HG02852 (cell line): ENCODE data around the gene FGGY.
A peak's percentile ranks its signal among the peaks of the same experiment; 100 is the strongest.
"Not testable (repeated sequence)": the region's sequence is repeated elsewhere in the genome, so short reads cannot be mapped to it uniquely, and the experiment has no call there.

ENCODE experiments used
- ATAC-seq: cut with Tn5 transposase; IDR thresholded peaks from one replicate; pipeline ENCODE4 v1.9.1; 2021; ENCODE audit warnings: mild to moderate bottlenecking, moderate library complexity; ENCODE audit not compliant: unreplicated experiment

FGGY gene

GRCh38 chr1:59285691-59286090 is 11.2 kb upstream of the FGGY start:
- no peak for ATAC-seq

GRCh38 chr1:59288046-59288445 is 8.8 kb upstream of the FGGY start:
- no peak for ATAC-seq

DNA sequence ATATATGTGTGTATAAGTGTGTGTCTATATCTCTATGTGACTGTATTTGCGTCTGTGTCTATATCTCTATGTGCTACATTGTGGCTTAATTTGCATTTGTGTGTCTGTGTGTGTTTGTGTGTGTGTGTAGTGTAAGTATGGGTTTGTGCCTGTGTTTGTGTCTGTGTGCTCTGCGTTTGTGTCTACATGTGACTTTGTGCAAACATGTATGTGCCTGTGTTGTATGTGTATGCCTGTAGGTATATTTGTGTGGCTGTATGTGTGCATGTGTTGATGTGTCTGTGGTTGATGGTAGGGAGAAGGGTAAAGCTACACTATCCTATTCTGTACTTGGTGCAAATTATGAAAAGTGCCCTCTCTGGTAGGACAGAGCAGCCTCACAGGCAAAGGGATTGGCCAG is 7.3 kb upstream of the FGGY start:
- ATAC-seq, result no peak

DNA sequence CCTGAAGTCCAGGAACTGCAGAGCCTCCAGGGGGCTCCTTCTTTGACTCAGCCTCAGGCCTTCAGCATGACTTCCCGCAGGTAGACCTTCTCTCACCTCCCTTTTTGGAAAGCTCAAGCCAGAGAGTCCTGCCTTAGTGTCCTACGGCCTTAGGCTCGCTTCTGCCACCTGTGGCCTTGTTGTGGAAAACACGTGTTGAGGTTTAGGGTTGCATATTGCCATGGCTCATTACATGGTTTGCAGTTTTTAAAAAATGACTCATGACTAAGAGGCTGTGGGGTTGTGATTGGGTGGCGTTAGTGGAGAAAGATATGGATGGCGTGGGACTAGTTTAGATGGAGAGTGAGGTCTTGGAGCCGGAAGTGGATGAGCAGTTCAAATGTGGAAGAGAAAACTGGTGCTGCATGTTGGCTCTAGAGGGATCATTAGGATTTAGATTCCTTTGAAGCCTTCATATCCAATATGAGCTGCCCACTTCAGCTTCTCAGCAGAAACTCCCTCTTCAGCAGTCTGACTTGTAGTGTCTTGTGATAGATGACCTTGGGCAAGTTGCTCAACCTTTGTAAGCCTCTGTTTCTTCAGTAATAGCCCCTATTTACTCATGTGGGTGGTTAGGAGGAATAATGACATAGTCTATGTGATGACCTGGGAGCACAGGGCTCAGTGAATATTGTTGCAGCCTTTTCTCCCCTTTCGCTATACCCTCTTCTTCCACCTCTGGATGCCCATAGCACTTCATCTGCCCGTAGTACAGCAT is 6.5 kb upstream of the FGGY start:
- ATAC-seq, result peak; percentile 86

DNA sequence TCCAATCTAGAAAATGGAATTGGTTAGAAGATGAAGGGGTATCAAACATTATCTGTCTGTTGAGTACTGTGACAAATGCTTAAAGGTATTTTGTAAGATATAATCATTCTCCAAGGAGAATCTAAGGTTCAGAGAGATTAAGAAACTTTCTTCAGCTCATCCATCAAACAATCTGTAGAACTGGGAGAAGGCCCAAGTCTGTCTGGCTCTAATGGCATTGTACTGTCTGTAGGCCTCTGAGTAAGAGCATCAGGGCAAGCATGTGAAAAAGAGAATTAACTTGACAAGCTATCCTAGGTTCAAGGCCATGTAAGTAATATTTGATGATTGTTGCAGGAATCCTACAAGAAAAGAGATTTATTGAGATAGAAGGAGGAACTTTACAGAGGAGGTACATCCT is 5.3 kb upstream of the FGGY start:
- ATAC-seq, result no peak

DNA sequence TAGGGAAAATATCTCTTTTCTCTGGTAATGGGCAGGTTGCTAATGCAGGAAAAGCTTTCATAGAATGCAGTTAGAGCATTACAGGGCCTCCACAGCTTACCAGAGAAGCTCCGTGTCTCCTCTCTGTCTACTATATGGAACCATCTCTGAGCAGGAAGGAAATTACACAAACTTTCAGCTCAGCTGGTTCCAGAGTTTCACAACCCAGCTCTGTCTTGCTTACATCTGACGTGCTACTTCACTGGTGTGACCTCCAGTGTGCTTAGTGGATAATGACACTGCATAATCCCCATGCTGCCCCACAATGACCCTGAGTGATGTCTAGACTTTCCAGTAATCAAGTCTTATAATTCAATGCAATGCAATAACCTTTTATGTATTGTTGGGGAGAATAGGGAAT is 4.3 kb upstream of the FGGY start:
- ATAC-seq, result no peak

DNA sequence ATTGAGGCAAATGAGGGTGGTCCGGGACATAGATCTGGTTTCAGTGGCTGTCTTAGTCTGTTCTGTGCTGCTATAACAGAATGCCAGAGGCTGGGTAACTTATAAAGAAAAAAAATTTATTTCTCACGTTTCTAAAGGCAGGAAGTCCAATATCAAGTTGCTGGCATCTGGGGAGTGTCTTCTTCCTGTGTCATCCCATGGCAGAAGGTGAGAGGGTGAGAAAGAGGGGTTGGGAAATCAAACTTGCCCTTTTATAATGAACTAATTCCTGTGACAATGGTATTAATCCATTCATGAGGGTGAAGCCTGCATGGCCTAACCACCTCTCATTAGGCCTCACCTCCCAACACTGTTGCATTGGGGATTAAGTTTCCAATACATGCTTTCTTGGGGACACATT is 3.7 kb upstream of the FGGY start:
- no peak for ATAC-seq

DNA sequence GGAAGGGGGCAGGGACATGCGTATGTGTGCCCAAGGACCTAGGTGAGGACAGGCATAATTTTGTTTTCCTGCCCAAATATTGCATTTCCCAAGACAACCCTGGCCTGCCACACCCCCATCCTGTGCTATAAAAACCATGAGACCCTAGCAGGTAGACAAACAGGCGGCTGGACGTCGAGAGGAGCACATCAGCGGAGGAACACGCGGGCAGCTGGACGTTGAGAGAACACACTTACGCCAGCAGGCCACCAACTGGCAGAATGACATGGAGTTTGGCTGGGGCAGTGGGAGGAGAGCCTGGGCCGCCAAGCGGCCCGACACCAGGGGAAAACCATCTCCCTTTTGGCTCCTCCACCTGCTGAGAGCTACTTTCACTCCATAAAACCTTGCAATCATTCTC is 3.0 kb upstream of the FGGY start:
- ATAC-seq, result no peak

DNA sequence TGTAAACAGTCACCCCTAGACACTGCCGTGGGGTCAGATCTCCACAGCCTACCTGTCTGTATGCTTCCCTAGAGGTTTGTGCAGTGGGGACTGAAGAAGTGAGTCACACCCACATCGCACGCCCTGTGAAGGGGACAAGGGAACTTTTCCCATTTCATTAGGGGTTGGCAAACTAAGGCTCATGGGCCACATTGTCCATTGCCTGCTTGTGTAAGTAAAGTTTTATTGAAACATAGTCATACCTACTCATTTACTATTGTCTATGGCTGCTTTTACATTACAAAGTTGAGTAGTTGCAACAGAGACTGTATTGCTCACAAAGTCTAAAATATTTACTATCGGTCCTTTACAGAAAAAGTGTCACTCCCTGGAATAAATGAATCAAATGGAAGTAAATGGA is 2.5 kb upstream of the FGGY start:
- ATAC-seq, result no peak

DNA sequence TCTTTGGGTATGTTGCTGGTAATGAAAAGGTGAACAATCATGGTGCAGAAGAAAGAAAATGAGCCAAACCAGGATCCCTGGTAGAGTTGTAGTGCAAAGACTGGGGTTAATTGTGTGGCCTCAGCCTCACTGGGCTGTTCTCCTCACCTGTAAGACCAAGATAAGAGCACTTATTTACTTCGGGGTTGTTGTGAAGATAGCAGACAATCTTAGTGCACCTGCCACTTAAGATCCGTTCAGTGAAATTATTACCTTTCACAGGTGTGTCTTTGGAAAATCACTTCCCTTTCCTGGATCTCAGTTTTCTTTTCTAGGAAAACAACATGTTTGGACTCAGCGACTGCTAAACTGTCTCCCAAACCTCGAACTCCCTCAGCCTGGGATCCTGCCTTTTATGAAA is 1.3 kb upstream of the FGGY start:
- ATAC-seq, result no peak

GRCh38 chr1:59298026-59298583 is 1.2 kb downstream of the FGGY start:
- no peak for ATAC-seq

GRCh38 chr1:59298710-59299346 is 1.9 kb downstream of the FGGY start:
- no peak for ATAC-seq

- ATAC-seq, result not testable (repeated sequence)
These were observed 2.8 kb downstream of the FGGY start for GRCh38 chr1:59299670-59300069.

- ATAC-seq, result no peak
These were observed 5.4 kb downstream of the FGGY start for GRCh38 chr1:59302297-59302696.

DNA sequence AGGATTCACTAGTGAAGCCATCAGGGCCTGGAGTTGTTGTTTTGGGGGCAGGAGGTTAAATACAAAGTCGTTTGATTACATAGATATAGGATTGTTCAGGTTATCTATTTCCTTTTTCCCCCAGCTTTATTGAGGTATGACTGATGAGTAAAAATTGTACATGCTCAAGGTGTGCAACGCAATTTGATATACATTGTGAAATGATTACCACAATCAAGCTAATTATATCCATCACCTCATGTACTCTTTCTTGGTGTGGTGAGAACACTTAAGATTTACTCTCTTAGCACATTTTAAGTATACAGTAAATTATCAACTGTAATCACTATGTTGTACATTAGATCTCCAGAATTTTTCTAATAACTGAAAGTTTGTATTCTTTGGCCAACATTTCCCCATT is 6.0 kb downstream of the FGGY start:
- ATAC-seq, result no peak

- no peak for ATAC-seq
These were observed 8.3 kb downstream of the FGGY start for GRCh38 chr1:59305188-59305587.

DNA sequence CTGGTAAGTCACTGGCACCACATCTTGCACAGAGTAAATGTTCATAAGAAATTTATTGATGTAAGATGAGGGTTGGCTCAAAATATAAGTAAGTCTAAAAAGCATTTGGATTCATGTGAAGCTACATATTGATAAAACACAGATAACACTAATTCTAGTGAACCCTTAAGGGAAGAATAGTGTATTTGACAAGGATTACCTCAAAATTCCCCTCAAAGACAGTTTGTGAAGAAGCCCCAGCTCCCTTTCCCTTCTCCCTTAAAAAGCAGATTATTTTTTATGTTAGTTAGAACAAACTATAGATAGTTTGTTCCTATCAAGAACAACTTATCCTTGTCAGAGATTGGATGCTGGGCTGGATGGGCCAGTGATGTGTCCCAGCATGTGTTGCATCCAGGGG is 10.7 kb downstream of the FGGY start:
- ATAC-seq, result no peak

DNA sequence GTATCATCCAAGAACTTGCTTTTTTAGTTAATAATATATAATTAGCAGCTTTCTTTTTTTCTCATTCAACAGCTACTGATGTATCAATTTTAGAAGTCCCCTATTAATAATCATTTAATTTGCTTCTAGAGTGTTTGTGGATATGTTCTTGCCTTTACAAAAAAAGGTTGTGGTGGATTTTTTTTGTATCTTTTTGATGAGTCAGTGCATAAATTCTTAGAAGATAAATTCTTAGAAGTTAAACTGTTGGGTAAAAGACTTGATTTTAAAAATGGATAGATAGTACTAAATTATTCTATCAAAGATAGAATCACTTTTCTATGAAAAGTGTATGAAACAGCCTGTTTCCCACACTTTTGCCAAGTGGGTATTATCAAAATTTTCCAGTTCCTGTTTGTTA is 11.9 kb downstream of the FGGY start:
- ATAC-seq, result no peak

- no peak for ATAC-seq
These were observed 12.5 kb downstream of the FGGY start for GRCh38 chr1:59309392-59309791.

GRCh38 chr1:59309795-59310548 is 13.1 kb downstream of the FGGY start:
- no peak for ATAC-seq

DNA sequence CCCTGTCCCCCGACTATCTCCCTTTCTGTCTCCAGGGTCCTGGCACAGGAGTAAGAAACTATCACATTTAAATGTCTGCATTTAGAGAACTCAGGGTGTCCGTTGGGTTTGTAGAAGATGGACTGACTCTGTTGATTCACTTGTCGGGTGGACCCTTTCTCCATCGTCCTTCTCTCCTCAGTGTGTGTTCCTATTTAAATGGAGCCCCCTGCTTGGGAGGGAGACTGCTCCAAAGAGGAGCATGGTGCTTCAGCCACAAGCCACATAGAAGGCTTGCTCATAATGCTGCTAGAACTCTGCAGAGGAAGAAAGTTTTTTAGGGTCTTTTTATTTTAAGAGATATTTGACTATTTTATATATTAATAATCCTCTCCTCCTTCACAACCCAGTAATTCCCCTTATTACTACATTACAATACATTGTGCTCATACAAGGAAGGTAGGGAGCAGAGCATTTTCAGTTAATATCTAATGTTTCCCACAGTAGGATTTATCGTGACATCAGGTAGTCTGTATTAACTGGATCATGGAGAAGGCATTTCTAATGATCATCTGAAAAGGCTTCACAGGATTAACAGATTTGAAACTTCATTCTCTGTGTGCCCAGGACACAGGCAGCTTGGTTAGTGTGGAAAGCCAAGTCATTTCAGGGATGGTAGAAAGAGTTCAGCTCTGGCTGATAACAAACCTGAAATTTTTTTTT is 13.8 kb downstream of the FGGY start:
- no peak for ATAC-seq
